GM12891 (cell line): Measurements from ENCODE around the gene HMCN2.

Experiments
- POLR2A ChIP-seq: IDR thresholded peaks from 2 replicates; pipeline ENCODE4 v1.6.1; 2011; ENCODE audit warnings: low read depth, low read length, control low read depth
- POLR2AphosphoS5 ChIP-seq: IDR thresholded peaks from 2 replicates; pipeline ENCODE4 v1.6.1; 2011; ENCODE audit warnings: low read depth, low read length, control low read depth
- TAF1 ChIP-seq: IDR thresholded peaks from 2 replicates; pipeline ENCODE4 v1.6.1; 2011; ENCODE audit warnings: low read depth, low read length, control low read depth

DNA sequence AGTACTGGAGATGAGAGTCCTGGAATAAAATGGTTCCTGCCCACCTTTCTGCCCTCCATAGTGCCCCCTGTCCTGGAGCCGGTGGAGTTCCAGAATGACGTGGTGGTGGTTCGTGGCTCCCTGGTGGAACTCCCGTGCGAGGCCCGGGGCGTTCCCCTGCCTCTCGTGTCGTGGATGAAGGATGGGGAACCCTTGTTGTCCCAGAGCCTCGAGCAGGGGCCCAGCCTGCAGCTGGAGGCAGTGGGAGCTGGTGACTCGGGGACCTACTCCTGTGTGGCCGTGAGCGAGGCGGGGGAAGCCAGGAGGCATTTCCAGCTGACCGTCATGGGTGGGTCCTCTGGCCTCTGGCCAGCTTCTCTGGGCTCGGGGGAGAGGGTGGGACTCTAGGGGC is 128.1 kb downstream of the HMCN2 start:
- TF ChIP-seq POLR2AphosphoS5 (no peak), POLR2A (no peak), TAF1 (no peak)
